GM10248 (cell line): ENCODE data around the gene NEUROD6.

Experiments
- CTCF ChIA-PET: fragments of 300-600 bp; sonication (Branson Sonifier 250); formaldehyde crosslinking; extraction: SDS; loops from one replicate; lab custom pipeline; 2021; ENCODE audit warnings: antibody characterized with exemption; lab: Yijun Ruan, JAX
- POLR2A ChIA-PET: fragments of 350-650 bp; sonication (Branson Sonifier 250); formaldehyde crosslinking; extraction: SDS; loops from one replicate; lab custom pipeline; 2020; ENCODE audit warnings: antibody characterized with exemption; lab: Yijun Ruan, JAX
- DNase-seq: peaks from one replicate; pipeline ENCODE4 v3.0.0; 2012; ENCODE audit errors: extremely low spot score
- CTCF ChIP-seq: IDR thresholded peaks from 2 replicates; pipeline ENCODE4 v1.5.1; 2012; ENCODE audit warnings: mild to moderate bottlenecking, low read depth; ENCODE audit errors: extremely low read depth, missing control alignments, control extremely low read depth

NEUROD6 gene

DNA sequence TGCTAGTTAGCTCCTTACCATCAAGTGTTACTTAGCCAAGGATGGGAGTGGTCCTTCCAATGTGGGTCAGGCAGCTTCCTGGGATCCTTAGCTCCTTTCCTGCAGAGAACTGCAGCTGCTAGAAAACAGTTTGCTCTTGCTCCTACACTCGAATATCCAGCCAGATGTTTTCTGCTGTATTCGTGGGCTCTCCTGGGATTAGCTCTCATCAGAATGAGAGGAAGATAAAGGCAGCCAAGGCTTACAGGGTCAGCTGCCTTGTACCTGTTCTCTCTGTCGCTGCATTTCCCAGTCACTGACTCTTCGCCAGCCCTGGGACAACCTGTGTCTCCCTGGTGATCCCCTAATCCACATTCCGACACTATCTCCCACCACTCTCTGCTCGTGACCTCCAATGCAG lies 29.0 kb downstream of the NEUROD6 start:
- CTCF ChIA-PET = no interaction called here
- no peak for DNase-seq
- no peak for TF ChIP-seq CTCF
- POLR2A ChIA-PET = no interaction called here

- CTCF ChIA-PET = no interaction called here
- no peak for DNase-seq
- POLR2A ChIA-PET = no interaction called here
- TF ChIP-seq CTCF = no peak
Observed at GRCh38 chr7:31310321-31310935, 30.1 kb downstream of the NEUROD6 start.

DNA sequence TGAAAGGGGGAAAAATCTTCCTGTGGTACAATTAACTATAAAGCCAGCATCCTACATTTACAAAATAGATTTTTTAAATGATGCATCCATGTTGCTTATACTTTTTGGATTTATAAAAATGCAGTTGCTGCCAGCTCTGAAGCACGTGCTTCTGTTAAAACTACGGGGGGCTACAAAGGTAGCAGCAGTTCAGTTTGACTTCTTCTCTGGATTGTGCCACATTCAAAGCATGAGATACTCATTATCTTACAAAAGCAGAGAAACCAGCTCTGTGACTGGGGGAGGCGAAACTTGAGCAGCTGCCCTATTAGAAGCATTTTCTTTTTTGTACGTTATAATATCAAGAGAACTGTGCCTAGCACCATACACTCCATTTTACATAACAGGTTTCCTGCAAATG lies 31.1 kb downstream of the NEUROD6 start:
- no peak for DNase-seq
- ChIA-PET CTCF (interaction anchor here (1.0 kb wide), 1 partner anchor 12 kb away, joined by 3 read pairs; no protein-coding TSS in a partner anchor), POLR2A (no interaction called here)
- TF ChIP-seq CTCF = no peak

DNA sequence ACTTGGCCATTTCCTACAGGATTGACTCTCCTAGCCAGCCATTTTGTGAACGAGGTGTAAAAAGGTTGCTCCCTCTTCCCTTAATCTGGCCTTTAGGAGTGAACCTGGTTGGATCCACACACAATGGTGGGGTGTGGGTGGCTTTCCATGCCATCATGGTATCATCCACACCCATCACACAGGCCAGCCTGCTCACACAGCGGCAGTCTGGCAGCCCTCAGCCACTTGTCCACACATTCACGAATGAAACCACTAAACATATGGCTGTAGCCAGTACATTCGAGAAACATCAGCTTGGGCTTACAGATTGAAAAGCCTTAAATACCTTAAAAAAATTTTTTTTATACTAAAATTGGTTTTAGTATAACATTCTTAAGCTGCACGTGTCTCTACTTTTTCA lies 31.9 kb downstream of the NEUROD6 start:
- ChIA-PET POLR2A (no interaction called here), CTCF (interaction anchor here (1.0 kb wide), 1 partner anchor 12 kb away, joined by 3 read pairs; no protein-coding TSS in a partner anchor)
- TF ChIP-seq CTCF = no peak
- DNase-seq = no peak

DNA sequence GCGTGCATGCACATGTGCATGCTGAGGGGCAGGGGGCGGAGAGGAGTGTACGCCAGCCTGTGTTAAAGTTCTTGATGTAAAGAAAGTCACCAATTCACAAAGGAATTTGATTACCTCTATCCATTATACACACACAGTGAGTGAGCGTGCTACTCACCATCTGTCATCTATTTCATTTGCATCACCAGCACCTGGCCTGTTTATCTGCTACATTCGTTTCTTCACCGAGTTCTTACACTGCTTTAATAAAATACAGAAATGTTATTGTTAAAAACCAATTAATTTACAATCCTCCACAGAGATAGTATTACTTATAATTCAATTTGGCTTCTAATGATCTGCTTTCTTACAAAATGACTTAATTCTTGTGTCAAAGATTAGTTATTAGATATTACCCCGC lies 32.6 kb downstream of the NEUROD6 start:
- ChIA-PET POLR2A (no interaction called here), CTCF (no interaction called here)
- no peak for DNase-seq
- no peak for TF ChIP-seq CTCF

GRCh38 chr7:31305260-31305659 lies 35.3 kb downstream of the NEUROD6 start:
- no peak for TF ChIP-seq CTCF

DNA sequence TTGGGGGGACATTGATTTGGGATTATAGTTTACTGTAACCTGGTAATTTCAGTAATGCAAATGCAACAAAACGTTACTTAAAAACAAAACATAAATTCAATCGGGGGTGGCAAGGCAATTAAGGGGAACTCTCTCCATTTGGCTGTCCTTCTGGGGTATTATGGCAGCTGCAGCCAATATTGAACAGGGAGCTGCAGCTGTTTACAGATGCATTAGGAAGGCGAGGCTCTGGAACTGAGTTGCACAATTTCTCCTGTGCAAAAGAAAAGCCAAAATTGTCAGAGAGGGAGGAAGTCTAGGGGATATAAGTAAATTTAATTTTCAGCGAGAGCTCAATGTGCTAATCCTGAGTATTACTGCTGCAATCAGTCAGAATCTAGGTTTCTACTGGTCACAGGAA lies 36.1 kb downstream of the NEUROD6 start:
- CTCF ChIA-PET = no interaction called here
- no peak for TF ChIP-seq CTCF
- POLR2A ChIA-PET = no interaction called here
- DNase-seq = no peak

More at GRCh38 chr7:31305260-31305659, 35.3 kb downstream of the NEUROD6 start:
- DNase-seq = no peak
- ChIA-PET POLR2A (no interaction called here), CTCF (interaction anchor here (1.1 kb wide), 1 partner anchor 14 kb away, joined by 4 read pairs; no protein-coding TSS in a partner anchor)
